IPS-20b (cell line): ENCODE results near the gene KLB.
"Not testable (repeated sequence)": the region's sequence is repeated elsewhere in the genome, so short reads cannot be mapped to it uniquely, and the experiment has no call there.

ENCODE experiments used
- H3K27ac ChIP-seq: one replicate; pipeline ENCODE4 v1.5.1; 2013; ENCODE audit warnings: low read length
- H3K27me3 ChIP-seq: 2 replicates; pipeline ENCODE4 v1.6.1; 2013; ENCODE audit warnings: mild to moderate bottlenecking, low read length, inconsistent platforms; ENCODE audit not compliant: insufficient read depth
- H3K36me3 ChIP-seq: 2 replicates; pipeline ENCODE4 v1.6.1; 2013; ENCODE audit warnings: low read depth, mild to moderate bottlenecking, inconsistent platforms, low read length, moderate library complexity; ENCODE audit not compliant: insufficient read depth
- H3K4me1 ChIP-seq: 2 replicates; pipeline ENCODE4 v1.6.1; 2013; ENCODE audit warnings: mild to moderate bottlenecking, control low read depth, inconsistent platforms, low read length, moderate library complexity; ENCODE audit not compliant: insufficient read depth
- H3K4me3 ChIP-seq: 2 replicates; pipeline ENCODE4 v1.5.1; 2013; ENCODE audit warnings: mild to moderate bottlenecking, low read length, inconsistent platforms
- H3K9ac ChIP-seq: 2 replicates; pipeline ENCODE4 v1.6.1; 2013; ENCODE audit warnings: low read depth, mild to moderate bottlenecking, inconsistent platforms, low read length, moderate library complexity
- H3K9me3 ChIP-seq: 2 replicates; pipeline ENCODE4 v1.6.1; 2013; ENCODE audit warnings: mild to moderate bottlenecking, low read depth, low read length, inconsistent platforms; ENCODE audit not compliant: insufficient read depth

The KLB gene

DNA sequence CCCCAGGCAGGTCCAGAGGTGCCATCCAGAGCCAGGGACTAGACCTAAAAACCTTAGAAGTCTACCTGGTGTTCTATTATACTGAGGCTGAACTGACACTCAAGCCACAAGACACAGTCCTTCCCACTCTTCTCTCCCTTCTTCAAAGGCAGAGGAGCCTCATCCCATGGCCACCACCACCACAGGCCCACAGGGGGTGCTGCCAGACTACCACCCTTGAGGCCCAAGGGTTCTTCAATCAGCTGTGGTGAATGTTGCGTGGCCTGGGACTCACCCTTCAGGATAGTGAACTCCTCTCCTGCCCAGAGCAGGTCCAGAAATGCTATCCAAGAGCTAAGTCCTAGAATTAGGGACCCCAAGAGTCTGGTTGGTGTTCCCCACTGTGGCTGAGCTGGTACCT lies 23.0 kb upstream of the KLB start:
- Histone ChIP-seq H3K36me3 (no peaks in the 10 kb centered on the region), H3K9ac (no peak overlapping the region), H3K4me1 (no peaks in the 10 kb centered on the region), H3K27me3 (no peaks in the 10 kb centered on the region), H3K9me3 (no peaks in the 10 kb centered on the region), H3K4me3 (no peak overlapping the region), H3K27ac (no peak overlapping the region)

- Histone ChIP-seq H3K9me3 (no peaks in the 10 kb centered on the region), H3K4me1 (no peaks in the 10 kb centered on the region), H3K27me3 (no peaks in the 10 kb centered on the region), H3K36me3 (no peaks in the 10 kb centered on the region), H3K4me3 (no peak overlapping the region), H3K9ac (no peak overlapping the region), H3K27ac (no peak overlapping the region)
Observed at GRCh38 chr4:39384563-39384962, 22.2 kb upstream of the KLB start.

DNA sequence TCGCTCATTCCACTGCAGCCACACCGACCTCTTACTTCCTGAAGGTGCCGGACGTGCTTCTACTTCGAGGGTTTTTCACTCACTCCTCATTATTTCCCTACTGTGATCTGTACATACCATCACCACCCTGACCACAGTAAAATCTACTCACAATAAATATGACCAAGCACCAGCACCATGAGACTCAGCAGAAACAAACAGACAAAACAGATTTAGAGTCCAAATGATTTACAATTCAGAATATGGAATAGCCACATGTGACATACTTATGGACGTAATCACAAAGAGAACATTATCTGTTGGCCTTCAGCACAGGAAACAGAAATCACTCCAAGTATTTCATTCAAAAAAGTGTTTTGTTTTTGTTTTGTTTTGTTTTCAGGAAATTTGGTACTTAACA lies 16.1 kb upstream of the KLB start:
- no peak overlapping the region for H3K27ac ChIP-seq
- no peak overlapping the region for H3K4me3 ChIP-seq
- H3K27me3 ChIP-seq = no peaks in the 10 kb centered on the region
- no peaks in the 10 kb centered on the region for H3K36me3 ChIP-seq
- H3K4me1 ChIP-seq = no peaks in the 10 kb centered on the region
- no peaks in the 10 kb centered on the region for H3K9me3 ChIP-seq
- no peak overlapping the region for H3K9ac ChIP-seq

DNA sequence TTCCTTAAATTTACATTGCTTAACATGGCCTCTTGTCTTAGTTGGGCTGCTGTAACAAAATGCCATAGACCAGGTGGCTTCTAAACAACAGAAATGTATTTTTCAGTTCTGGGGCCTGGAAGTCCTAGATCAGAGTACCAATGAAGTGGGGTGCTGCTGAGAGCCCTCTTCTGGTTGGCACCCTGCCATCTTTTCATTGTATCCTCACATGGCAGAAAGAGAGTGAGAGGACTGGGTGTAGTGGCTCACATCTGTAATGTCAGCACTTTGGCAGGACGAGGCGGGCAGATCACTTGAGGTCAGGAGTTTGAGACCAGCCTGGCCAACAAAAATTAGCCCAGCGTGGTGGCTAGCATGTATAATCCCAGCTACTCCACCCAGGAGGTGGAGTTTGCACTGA lies 12.0 kb upstream of the KLB start:
- H3K4me1 ChIP-seq = no peaks in the 10 kb centered on the region
- no peaks in the 10 kb centered on the region for H3K9me3 ChIP-seq
- no peak overlapping the region for H3K27ac ChIP-seq
- no peak overlapping the region for H3K9ac ChIP-seq
- H3K27me3 ChIP-seq = no peaks in the 10 kb centered on the region
- H3K36me3 ChIP-seq = no peaks in the 10 kb centered on the region
- no peak overlapping the region for H3K4me3 ChIP-seq

DNA sequence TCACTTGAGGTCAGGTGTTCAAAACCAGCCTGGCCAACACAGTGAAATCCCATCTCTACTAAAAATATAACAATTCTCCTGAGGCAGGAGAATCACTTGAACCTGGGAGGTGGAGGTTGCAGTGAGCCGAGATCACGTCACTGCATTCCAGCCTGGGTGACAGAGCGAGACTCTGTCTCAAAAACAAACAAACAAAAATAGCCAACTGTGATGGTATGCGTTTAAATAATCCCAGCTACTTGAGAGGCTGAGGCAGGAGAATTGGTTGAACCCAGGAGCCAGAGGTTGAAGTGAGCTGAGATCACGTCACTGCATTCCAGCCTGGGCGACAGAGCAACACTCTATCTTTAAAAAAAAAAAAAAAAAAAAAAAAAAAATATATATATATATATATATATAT lies 5.1 kb upstream of the KLB start:
- not testable (repeated sequence) for H3K36me3 ChIP-seq, H3K4me1 ChIP-seq, H3K9me3 ChIP-seq, H3K4me3 ChIP-seq, H3K27me3 ChIP-seq, H3K9ac ChIP-seq, H3K27ac ChIP-seq

DNA sequence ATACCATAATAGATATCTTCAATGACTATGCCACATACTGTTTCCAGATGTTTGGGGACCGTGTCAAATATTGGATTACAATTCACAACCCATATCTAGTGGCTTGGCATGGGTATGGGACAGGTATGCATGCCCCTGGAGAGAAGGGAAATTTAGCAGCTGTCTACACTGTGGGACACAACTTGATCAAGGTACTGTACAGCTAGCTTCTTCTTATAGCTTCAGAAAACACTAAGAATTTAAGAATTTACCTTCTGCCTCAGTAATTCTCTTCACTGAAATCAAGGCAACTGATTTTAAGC lies 805 bp downstream of the KLB start:
- Histone ChIP-seq H3K4me1 (no peaks in the 10 kb centered on the region), H3K27me3 (no peaks in the 10 kb centered on the region), H3K36me3 (no peaks in the 10 kb centered on the region), H3K27ac (no peak overlapping the region), H3K9me3 (no peaks in the 10 kb centered on the region), H3K4me3 (no peak overlapping the region), H3K9ac (no peak overlapping the region)

- no peaks in the 10 kb centered on the region for H3K4me1 ChIP-seq
- H3K4me3 ChIP-seq = no peak overlapping the region
- no peaks in the 10 kb centered on the region for H3K9me3 ChIP-seq
- no peak overlapping the region for H3K27ac ChIP-seq
- no peaks in the 10 kb centered on the region for H3K36me3 ChIP-seq
- no peaks in the 10 kb centered on the region for H3K27me3 ChIP-seq
- H3K9ac ChIP-seq = no peak overlapping the region
Observed at GRCh38 chr4:39410415-39410814, 3.7 kb downstream of the KLB start.

GRCh38 chr4:39411561-39411960 lies 4.8 kb downstream of the KLB start:
- not testable (repeated sequence) for H3K9me3 ChIP-seq, H3K9ac ChIP-seq, H3K36me3 ChIP-seq, H3K4me1 ChIP-seq, H3K27ac ChIP-seq, H3K27me3 ChIP-seq, H3K4me3 ChIP-seq

DNA sequence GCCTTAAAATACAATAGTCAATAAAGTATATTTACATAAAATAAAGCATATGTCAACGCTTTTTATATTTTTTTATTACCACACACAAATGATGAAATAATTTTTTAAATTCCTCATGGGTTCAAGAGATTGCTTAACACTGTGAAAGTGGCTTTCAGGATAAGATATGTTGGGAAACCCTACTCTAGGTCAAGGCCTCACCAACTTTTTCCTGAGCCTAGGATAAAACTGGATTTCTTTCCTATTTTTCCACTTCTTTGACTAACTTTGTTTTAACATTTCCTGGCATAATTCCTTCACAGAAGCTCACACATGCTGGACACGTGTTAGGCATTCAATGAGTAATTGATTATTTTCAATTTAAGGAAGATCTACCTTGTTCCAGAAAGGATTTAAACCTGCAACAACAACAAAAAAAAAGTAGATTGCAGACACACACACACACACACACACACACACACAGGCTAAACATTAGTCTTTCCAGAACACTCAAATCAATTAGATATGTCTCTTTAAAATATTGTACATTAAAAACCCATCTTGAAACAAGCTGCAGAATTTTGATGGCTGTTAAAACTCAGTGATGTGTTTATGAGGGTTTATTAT lies 9.1 kb downstream of the KLB start:
- H3K36me3 ChIP-seq = no peaks in the 10 kb centered on the region
- no peaks in the 10 kb centered on the region for H3K9me3 ChIP-seq
- H3K27me3 ChIP-seq = no peaks in the 10 kb centered on the region
- H3K9ac ChIP-seq = no peak overlapping the region
- no peak overlapping the region for H3K27ac ChIP-seq
- H3K4me3 ChIP-seq = no peak overlapping the region
- no peaks in the 10 kb centered on the region for H3K4me1 ChIP-seq

GRCh38 chr4:39422247-39422646 lies 15.5 kb downstream of the KLB start:
- Histone ChIP-seq H3K9me3 (no peaks in the 10 kb centered on the region), H3K9ac (no peak overlapping the region), H3K36me3 (no peaks in the 10 kb centered on the region), H3K4me1 (no peaks in the 10 kb centered on the region), H3K27me3 (no peaks in the 10 kb centered on the region), H3K27ac (no peak overlapping the region), H3K4me3 (no peak overlapping the region)

DNA sequence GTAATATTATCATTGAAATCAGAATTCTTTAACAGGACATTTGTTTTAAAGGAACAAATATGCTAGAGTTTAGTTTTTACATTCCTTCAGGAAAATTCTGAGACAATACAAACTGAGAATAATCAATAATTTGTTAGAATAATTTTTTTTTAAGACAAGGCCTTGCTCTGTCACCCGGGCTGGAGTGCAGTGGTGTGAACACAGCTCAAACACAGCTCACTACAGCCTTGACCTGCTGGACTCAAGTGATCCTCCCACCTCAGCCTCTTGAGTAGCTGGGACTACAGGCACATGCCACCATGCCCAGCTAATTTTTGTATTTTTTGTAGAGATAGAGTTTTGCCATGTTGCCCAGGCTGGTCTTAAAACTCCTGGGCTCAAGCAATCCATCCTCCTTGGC lies 18.6 kb downstream of the KLB start:
- not testable (repeated sequence) for H3K36me3 ChIP-seq, H3K9me3 ChIP-seq, H3K27me3 ChIP-seq, H3K9ac ChIP-seq, H3K27ac ChIP-seq, H3K4me1 ChIP-seq, H3K4me3 ChIP-seq

DNA sequence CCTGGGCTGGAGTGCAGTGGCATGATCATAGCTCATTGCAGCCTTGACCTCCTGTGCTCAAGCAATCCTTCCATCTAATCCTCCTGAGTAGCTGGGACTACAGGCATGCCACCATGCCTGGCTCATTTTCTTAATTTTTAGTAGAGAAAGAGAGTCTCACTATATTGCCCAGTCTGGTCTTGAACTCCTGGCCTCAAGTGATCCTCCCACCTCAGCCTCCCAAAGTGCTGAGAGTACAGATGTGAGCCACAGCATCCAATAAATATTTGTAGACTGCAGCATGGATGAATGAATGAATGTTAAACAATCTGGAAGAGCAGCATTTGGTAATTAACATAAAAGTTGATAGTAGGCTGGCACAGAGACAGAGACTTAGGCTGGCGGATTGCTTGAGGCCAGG lies 20.0 kb downstream of the KLB start:
- no peaks in the 10 kb centered on the region for H3K4me1 ChIP-seq
- no peak overlapping the region for H3K27ac ChIP-seq
- H3K4me3 ChIP-seq = no peak overlapping the region
- no peaks in the 10 kb centered on the region for H3K36me3 ChIP-seq
- H3K27me3 ChIP-seq = no peaks in the 10 kb centered on the region
- no peaks in the 10 kb centered on the region for H3K9me3 ChIP-seq
- H3K9ac ChIP-seq = no peak overlapping the region

GRCh38 chr4:39427520-39428114 lies 20.9 kb downstream of the KLB start:
- Histone ChIP-seq H3K4me3 (no peak overlapping the region), H3K27ac (no peak overlapping the region), H3K27me3 (no peaks in the 10 kb centered on the region)

More at GRCh38 chr4:39427520-39428114, 20.9 kb downstream of the KLB start:
- Histone ChIP-seq H3K36me3 (no peaks in the 10 kb centered on the region), H3K9me3 (no peaks in the 10 kb centered on the region), H3K9ac (no peak overlapping the region), H3K4me1 (no peaks in the 10 kb centered on the region)
